GM12878 (cell line): ENCODE results near the gene WDR86. TPM values are rescaled to one million over a fixed set of nuclear protein-coding genes. Genes with fewer than 3 reads are reported as not detected.

Experiments used
- ATAC-seq: fragments of 200-7000 bp; cut with Tn5 transposase; 3 replicates; pipeline ENCODE4 v1.9.1; 2020; ENCODE audit warnings: mild to moderate bottlenecking, moderate library complexity
- BruUV-seq: library from RNA; stranded (reverse); fragments of 400-500 nt; replicated peaks from 2 replicates; lab custom pipeline; 2021; lab: Mats Ljungman, UMichigan
- CTCF ChIA-PET: fragments of 300-600 bp; sonication (Branson Sonifier 250); formaldehyde crosslinking; extraction: SDS; loops from one replicate; lab custom pipeline; 2021; ENCODE audit warnings: inconsistent platforms; lab: Yijun Ruan, JAX
- POLR2A ChIA-PET: fragments of 350-600 bp; formaldehyde crosslinking; extraction: SDS; loops from one replicate; lab custom pipeline; 2021; ENCODE audit warnings: inconsistent platforms; lab: Charles Lee
- RAD21 ChIA-PET: fragments of 300-600 bp; sonication (Branson Sonifier 250); formaldehyde crosslinking; loops from one replicate; lab custom pipeline; 2023; ENCODE audit warnings: antibody characterized with exemption; ENCODE audit not compliant: unreplicated experiment; lab: Charles Lee
- SMC1A ChIA-PET: fragments of 300-600 bp; sonication (Branson Sonifier 250); formaldehyde crosslinking; loops from one replicate; lab custom pipeline; 2023; ENCODE audit not compliant: unreplicated experiment, uncharacterized antibody; lab: Charles Lee
- DNase-seq: peaks from one replicate; pipeline ENCODE4 v3.0.0-alpha.2; 2011; ENCODE audit warnings: low read depth, low spot score
- FAIRE-seq: peaks from 3 replicates; lab custom pipeline; 2011; peaks lifted over from hg19 to GRCh38; lab: Jason Lieb, UNC
- H2AFZ ChIP-seq: 2 replicates; pipeline ENCODE4 v1.6.0; 2011; ENCODE audit warnings: low read depth, low read length, control low read depth; ENCODE audit not compliant: control insufficient read depth
- H3K27ac ChIP-seq: 2 replicates; pipeline ENCODE4 v1.5.1; 2011; ENCODE audit warnings: control low read depth; ENCODE audit not compliant: control insufficient read depth, insufficient read depth
- H3K27me3 ChIP-seq, 2 experiments: replicated peaks in 1 of 2; 2 replicates each; pipeline versions ENCODE4 v1.6.0 to v1.6.1; 2011; ENCODE audit warnings: low read length in 1 of 2; ENCODE audit not compliant: control insufficient read depth in 2 of 2, insufficient read depth in 2 of 2
- H3K36me3 ChIP-seq, 2 experiments: 2 replicates each; pipeline ENCODE4 v1.5.1; 2011; ENCODE audit warnings: low read length in 1 of 2; ENCODE audit not compliant: control insufficient read depth in 2 of 2, insufficient read depth in 2 of 2
- H3K4me1 ChIP-seq: 2 replicates; pipeline ENCODE4 v1.6.1; 2011; ENCODE audit warnings: mild to moderate bottlenecking, low read length, moderate library complexity, mixed read lengths; ENCODE audit not compliant: control insufficient read depth, insufficient read depth
- H3K4me2 ChIP-seq: 2 replicates; pipeline ENCODE4 v1.6.0; 2011; ENCODE audit warnings: control low read depth; ENCODE audit not compliant: control insufficient read depth, insufficient read depth
- H3K4me3 ChIP-seq: fragments of 200-600 bp; sonication (generic); 2 replicates; pipeline ENCODE4 v1.5.1; 2016
- H3K79me2 ChIP-seq: 2 replicates; pipeline ENCODE4 v1.6.0; 2011; ENCODE audit warnings: low read length; ENCODE audit not compliant: control insufficient read depth, insufficient read depth
- H3K9ac ChIP-seq: 2 replicates; pipeline ENCODE4 v1.8.0; 2011; ENCODE audit warnings: low read length, control low read depth, mixed read lengths; ENCODE audit not compliant: control insufficient read depth, insufficient read depth
- H3K9me3 ChIP-seq: replicated peaks from 3 replicates; pipeline ENCODE4 v1.5.1; 2011; ENCODE audit warnings: mild to moderate bottlenecking, low read length; ENCODE audit not compliant: control insufficient read depth, insufficient read depth
- H4K20me1 ChIP-seq: 2 replicates; pipeline ENCODE4 v1.6.0; 2011; ENCODE audit not compliant: control insufficient read depth, insufficient read depth
- ASH2L ChIP-seq: fragments of 300-600, 200-600 bp; sonication (generic); IDR thresholded peaks from 2 replicates; pipeline ENCODE4 v1.6.1; 2017; ENCODE audit warnings: low read depth, mild to moderate bottlenecking, borderline replicate concordance
- ATF2 ChIP-seq: IDR thresholded peaks from 2 replicates; pipeline ENCODE4 v1.6.1; 2012; ENCODE audit warnings: low read length, inconsistent platforms
- BHLHE40 ChIP-seq, 2 experiments: fragments of 450-650 bp in 1 of 2; IDR thresholded peaks; 2 replicates each; pipeline ENCODE4 v1.6.1; 2011 to 2017; ENCODE audit warnings: low read depth in 2 of 2, borderline replicate concordance in 1 of 2, improper control_type of control experiment in 1 of 2, low read length in 1 of 2, mild to moderate bottlenecking in 1 of 2
- HDAC2 ChIP-seq: fragments of 200-600 bp; sonication (generic); IDR thresholded peaks from 2 replicates; pipeline ENCODE4 v1.6.1; 2017
- MYB ChIP-seq: fragments of 150-350 bp; IDR thresholded peaks from 2 replicates; pipeline ENCODE4 v1.6.1; 2014; ENCODE audit warnings: mild to moderate bottlenecking, low read depth, low read length, borderline replicate concordance
- NR2C2 ChIP-seq: IDR thresholded peaks from 2 replicates; pipeline ENCODE4 v1.6.1; 2011; ENCODE audit warnings: borderline replicate concordance, low read depth; ENCODE audit not compliant: control insufficient read depth, insufficient read length
- SREBF1 ChIP-seq: IDR thresholded peaks from 2 replicates; pipeline ENCODE4 v1.6.1; 2012; ENCODE audit warnings: mild to moderate bottlenecking, low read length
- ZBTB33 ChIP-seq: fragments of 450-650 bp; IDR thresholded peaks from 2 replicates; pipeline ENCODE4 v1.6.1; 2017; ENCODE audit warnings: mild to moderate bottlenecking
- ZNF217 ChIP-seq: fragments of 450-650 bp; IDR thresholded peaks from 2 replicates; pipeline ENCODE4 v1.6.1; 2017; ENCODE audit warnings: antibody characterized with exemption, mild to moderate bottlenecking
- WGBS: methylation state at CpG from one replicate; pipeline ENCODE4 v1.1.6; 2016; ENCODE audit warnings: low lambda C conversion rate; ENCODE audit not compliant: insufficient replicate concordance, insufficient coverage; ENCODE audit errors: missing lambda C conversion rate; 5-methylcytosine and 5-hydroxymethylcytosine counted together
- in situ Hi-C: fragments of 300-500 bp; cut with MboI; formaldehyde crosslinking; loops from 9 replicates; pipeline ENCODE4 v1.14.3; 2018; ENCODE audit warnings: mixed read lengths
- intact Hi-C: fragments of 100-400 bp; cut with micrococcal nuclease; formaldehyde crosslinking; loops from one replicate; pipeline ENCODE4 v1.14.2; 2022; ENCODE audit not compliant: unreplicated experiment
- polyA plus RNA-seq, 11 experiments: library from polyadenylated mRNA; depleted of rRNA in 4 of 11; unstranded in 6 of 11; stranded (reverse) in 5 of 11; fragments of >200 nt; fragmentation: Nextera tagmentation in 4 of 11; fragmentation: Illumina TruSeq in 1 of 11; extraction: Ambion mirVana in 4 of 11; extraction: Trizol in 1 of 11; gene quantifications; 1 replicate in 1 of 11; 2 replicates in 10 of 11; pipeline versions ENCODE4 v1.2.1 to v1.2.3, GENCODE V29; 2011 to 2016; ENCODE audit warnings: inconsistent platforms in 2 of 11, missing spikeins in 2 of 11, low read depth in 1 of 11
- total RNA-seq, 4 experiments: library from RNA; depleted of rRNA in 3 of 4; stranded (reverse); fragments of >200 nt in 3 of 4; fragmentation: Illumina TruSeq in 1 of 4; extraction: Trizol in 1 of 4; gene quantifications; 2 replicates each; pipeline versions ENCODE4 v1.2.1 to v1.2.3, GENCODE V29; 2013 to 2021

WDR86 gene
- total and polyA plus RNA-seq, 10 of the 15 experiments (the other 5 are each of a cell fraction or from before 2014, with no cell fraction given) = 0.05 to 0.19 (median 0.15) TPM; not detected in 7

GRCh38 chr7:151390598-151391357 is 19.1 kb downstream of the WDR86 start:
- no peak overlapping the region for H3K27ac ChIP-seq
- WGBS = 43% methylated on average over 25 of the region's 25 CpGs
- POLR2A ChIA-PET = no interaction called here
- no peak overlapping the region for H3K9ac ChIP-seq
- no peaks in the 10 kb centered on the region; a peak in 1 of 4 replicates for H3K27me3 ChIP-seq
- FAIRE-seq (no peak), DNase-seq (no peak), ATAC-seq (no peak)
- no peak overlapping the region for H3K4me3 ChIP-seq
- in situ Hi-C loops (no loop called here), intact Hi-C loops (no loop called here)
- no peak overlapping the region for H2AFZ ChIP-seq
- H3K4me2 ChIP-seq = no peak overlapping the region
- BruUV-seq = no TSS peak
- TF ChIP-seq MYB = no peak
- no peak for TF ChIP-seq ZBTB33
- no peak for TF ChIP-seq BHLHE40 (IDR thresholded peaks at IDR 0.05; ENCODE audit: borderline replicate concordance in 1 of 2, low read depth in 2 of 2, low read length in 1 of 2)
- no peak for TF ChIP-seq ASH2L
- TF ChIP-seq HDAC2 = no peak
- TF ChIP-seq ZNF217 = no peak
- no peak for TF ChIP-seq NR2C2
- TF ChIP-seq ATF2 = no peak
- TF ChIP-seq SREBF1 = no peak
- SMC1A ChIA-PET = no interaction called here
- no peaks in the 10 kb centered on the region for H3K9me3 ChIP-seq
- H3K79me2 ChIP-seq = no peaks in the 10 kb centered on the region
- RAD21 ChIA-PET = interaction anchor here (1.1 kb wide), 1 partner anchor 57 kb away, joined by 3 read pairs; no protein-coding TSS in a partner anchor
- H3K36me3 ChIP-seq = no peaks in the 10 kb centered on the region
- H3K4me1 ChIP-seq = no peaks in the 10 kb centered on the region
- no peaks in the 10 kb centered on the region for H4K20me1 ChIP-seq
- CTCF ChIA-PET = no interaction called here
